ENCODE results near the gene RNF224. TPM values are rescaled to one million over a fixed set of nuclear protein-coding genes. Genes with fewer than 3 reads are reported as not detected.

RNF224 gene
- total and polyA plus RNA-seq, 2 of the 13 experiments (the other 11 are each of a cell fraction or from before 2014, with no cell fraction given) = 0.09 TPM; not detected in 1

DNA sequence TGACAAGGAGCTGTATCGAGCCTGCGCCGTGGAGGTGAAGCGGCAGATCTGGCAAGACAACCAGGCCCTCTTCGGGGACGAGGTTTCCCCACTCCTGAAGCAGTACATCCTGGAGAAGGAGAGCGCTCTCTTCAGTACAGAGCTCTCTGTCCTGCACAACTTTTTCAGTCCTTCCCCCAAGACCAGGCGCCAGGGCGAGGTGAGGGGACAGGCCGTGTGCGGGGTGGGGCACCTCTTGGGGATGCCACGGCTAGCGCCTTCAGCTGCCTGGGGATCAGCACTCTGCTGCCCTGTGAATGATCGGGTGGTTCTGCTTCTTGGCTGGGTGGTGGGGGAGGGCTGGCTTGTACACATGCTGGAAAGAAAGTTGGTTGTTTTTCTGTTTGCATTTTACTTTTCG is 29.6 kb downstream of the RNF224 start:
- in situ Hi-C loops (cut with HindIII; ENCODE audit: extremely low pct_ligation_motif_present, low pct_unique_long_range_greater_than_20kb) = no loop called here
- CTCF ChIA-PET (ENCODE audit: low intra/inter-chr PET ratio, low total read pairs) = no interaction called here

More for the DNA sequence above, 29.6 kb downstream of the RNF224 start:
- Histone ChIP-seq H3K36me3 (replicated peaks in 1 of 2; ENCODE audit: control insufficient read depth in 1 of 2, insufficient read depth in 2 of 2, low read length in 2 of 2) (peaks cover 11 to 17% of the 10 kb centered on the region in 2 experiments; a peak in 4 of 5 replicates), H3K4me2 (ENCODE audit: low read depth, low read length) (peak overlapping the region; percentile 91), H4K20me1 (ENCODE audit: insufficient read depth, low read length) (no peaks in the 10 kb centered on the region), H3K27me3 (ENCODE audit: control insufficient read depth in 1 of 2, insufficient read depth in 2 of 2, low read length in 2 of 2) (no peaks in the 10 kb centered on the region; a peak in 1 of 5 replicates), H3K4me3 (replicated peaks in 1 of 3; ENCODE audit: insufficient read depth in 1 of 3, low read depth in 2 of 3, low read length in 3 of 3) (peak overlapping the region in 2 of 3 experiments; percentile 91 to 98; a peak in 4 of 6 replicates), H3K79me2 (ENCODE audit: insufficient read depth, low read length) (peaks cover 18% of the 10 kb centered on the region), H3K27ac (ENCODE audit: extremely low read length, insufficient read depth, low read length) (no peak overlapping the region), H3K4me1 (ENCODE audit: insufficient read depth, low read length) (peaks cover 37% of the 10 kb centered on the region), H3K9ac (ENCODE audit: insufficient read depth, low read depth, low read length) (0 out of 2 replicates have a peak overlapping the region, but pooled peaks have one; percentile 15), H3K9me3 (ENCODE audit: low read length) (no peaks in the 10 kb centered on the region), H2AFZ (ENCODE audit: low read length) (no peak overlapping the region)
- intact Hi-C loops (cut with micrococcal nuclease; ENCODE audit: unreplicated experiment) = no loop called here
- BruUV-seq (replicated peaks) = no TSS peak
- ATAC-seq = no peak
- TF ChIP-seq, protein P1, sequence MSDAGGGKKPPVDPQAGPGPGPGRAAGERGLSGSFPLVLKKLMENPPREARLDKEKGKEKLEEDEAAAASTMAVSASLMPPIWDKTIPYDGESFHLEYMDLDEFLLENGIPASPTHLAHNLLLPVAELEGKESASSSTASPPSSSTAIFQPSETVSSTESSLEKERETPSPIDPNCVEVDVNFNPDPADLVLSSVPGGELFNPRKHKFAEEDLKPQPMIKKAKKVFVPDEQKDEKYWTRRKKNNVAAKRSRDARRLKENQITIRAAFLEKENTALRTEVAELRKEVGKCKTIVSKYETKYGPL (CRISPR knock-in tag; IDR thresholded peaks at IDR 0.05) = no peak
- TF ChIP-seq, protein P2, sequence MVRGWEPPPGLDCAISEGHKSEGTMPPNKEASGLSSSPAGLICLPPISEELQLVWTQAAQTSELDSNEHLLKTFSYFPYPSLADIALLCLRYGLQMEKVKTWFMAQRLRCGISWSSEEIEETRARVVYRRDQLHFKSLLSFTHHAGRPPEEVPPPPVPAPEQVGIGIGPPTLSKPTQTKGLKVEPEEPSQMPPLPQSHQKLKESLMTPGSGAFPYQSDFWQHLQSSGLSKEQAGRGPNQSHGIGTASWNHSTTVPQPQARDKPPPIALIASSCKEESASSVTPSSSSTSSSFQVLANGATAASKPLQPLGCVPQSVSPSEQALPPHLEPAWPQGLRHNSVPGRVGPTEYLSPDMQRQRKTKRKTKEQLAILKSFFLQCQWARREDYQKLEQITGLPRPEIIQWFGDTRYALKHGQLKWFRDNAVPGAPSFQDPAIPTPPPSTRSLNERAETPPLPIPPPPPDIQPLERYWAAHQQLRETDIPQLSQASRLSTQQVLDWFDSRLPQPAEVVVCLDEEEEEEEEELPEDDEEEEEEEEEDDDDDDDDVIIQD (CRISPR knock-in tag; IDR thresholded peaks at IDR 0.05; ENCODE audit: low read depth) = no peak
- TF ChIP-seq KDM5A (IDR thresholded peaks at IDR 0.05; ENCODE audit: borderline replicate concordance, low read length) (no peak), SCMH1 (CRISPR knock-in tag; IDR thresholded peaks at IDR 0.05; ENCODE audit: borderline replicate concordance) (no peak)
- TF ChIP-seq, protein P3, sequence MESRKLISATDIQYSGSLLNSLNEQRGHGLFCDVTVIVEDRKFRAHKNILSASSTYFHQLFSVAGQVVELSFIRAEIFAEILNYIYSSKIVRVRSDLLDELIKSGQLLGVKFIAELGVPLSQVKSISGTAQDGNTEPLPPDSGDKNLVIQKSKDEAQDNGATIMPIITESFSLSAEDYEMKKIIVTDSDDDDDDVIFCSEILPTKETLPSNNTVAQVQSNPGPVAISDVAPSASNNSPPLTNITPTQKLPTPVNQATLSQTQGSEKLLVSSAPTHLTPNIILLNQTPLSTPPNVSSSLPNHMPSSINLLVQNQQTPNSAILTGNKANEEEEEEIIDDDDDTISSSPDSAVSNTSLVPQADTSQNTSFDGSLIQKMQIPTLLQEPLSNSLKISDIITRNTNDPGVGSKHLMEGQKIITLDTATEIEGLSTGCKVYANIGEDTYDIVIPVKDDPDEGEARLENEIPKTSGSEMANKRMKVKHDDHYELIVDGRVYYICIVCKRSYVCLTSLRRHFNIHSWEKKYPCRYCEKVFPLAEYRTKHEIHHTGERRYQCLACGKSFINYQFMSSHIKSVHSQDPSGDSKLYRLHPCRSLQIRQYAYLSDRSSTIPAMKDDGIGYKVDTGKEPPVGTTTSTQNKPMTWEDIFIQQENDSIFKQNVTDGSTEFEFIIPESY (CRISPR knock-in tag; IDR thresholded peaks at IDR 0.05) = peak; percentile 80
- TF ChIP-seq, protein P4, sequence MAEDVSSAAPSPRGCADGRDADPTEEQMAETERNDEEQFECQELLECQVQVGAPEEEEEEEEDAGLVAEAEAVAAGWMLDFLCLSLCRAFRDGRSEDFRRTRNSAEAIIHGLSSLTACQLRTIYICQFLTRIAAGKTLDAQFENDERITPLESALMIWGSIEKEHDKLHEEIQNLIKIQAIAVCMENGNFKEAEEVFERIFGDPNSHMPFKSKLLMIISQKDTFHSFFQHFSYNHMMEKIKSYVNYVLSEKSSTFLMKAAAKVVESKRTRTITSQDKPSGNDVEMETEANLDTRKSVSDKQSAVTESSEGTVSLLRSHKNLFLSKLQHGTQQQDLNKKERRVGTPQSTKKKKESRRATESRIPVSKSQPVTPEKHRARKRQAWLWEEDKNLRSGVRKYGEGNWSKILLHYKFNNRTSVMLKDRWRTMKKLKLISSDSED (CRISPR knock-in tag; IDR thresholded peaks at IDR 0.05) = no peak
- 96% methylated on average over 15 of the region's 15 CpGs for WGBS (ENCODE audit: low lambda C conversion rate)
- no peak for DNase-seq (ENCODE audit: low spot score)
- POLR2A ChIA-PET = interaction anchor here (4.9 to 14.2 kb wide), 2 partner anchors 14 to 20 kb away, joined by 52 to 317 read pairs; partner anchors contain the start of genes TOR4A and TUBB4B
- no peak for FAIRE-seq
